Mesendoderm (in vitro differentiated cells): ENCODE results near the gene MLH3.
"Not testable (repeated sequence)": the region's sequence is repeated elsewhere in the genome, so short reads cannot be mapped to it uniquely, and the experiment has no call there.

Experiments used
- DNase-seq: peaks from one replicate; pipeline ENCODE4 v3.0.0; 2013
- H2AK5ac ChIP-seq: 2 replicates; pipeline ENCODE4 v1.6.1; 2013; ENCODE audit warnings: low read length, inconsistent platforms
- H2BK120ac ChIP-seq: 2 replicates; pipeline ENCODE4 v1.6.1; 2013; ENCODE audit warnings: low read depth, mild to moderate bottlenecking, low read length, moderate library complexity, mixed read lengths
- H2BK15ac ChIP-seq: replicated peaks from 2 replicates; pipeline ENCODE4 v1.6.1; 2013; ENCODE audit warnings: low read depth, mild to moderate bottlenecking, moderate library complexity
- H2BK5ac ChIP-seq: 2 replicates; pipeline ENCODE4 v1.6.1; 2013; ENCODE audit warnings: low read length, inconsistent platforms
- H3K18ac ChIP-seq: 2 replicates; pipeline ENCODE4 v1.6.1; 2013; ENCODE audit warnings: mild to moderate bottlenecking, low read length, mixed read lengths
- H3K23ac ChIP-seq: one replicate; pipeline ENCODE4 v1.6.1; 2013; ENCODE audit warnings: low read length
- H3K27ac ChIP-seq: 2 replicates; pipeline ENCODE4 v1.5.1; 2013; ENCODE audit warnings: low read depth, mild to moderate bottlenecking, inconsistent platforms, low read length, moderate library complexity
- H3K27me3 ChIP-seq: 2 replicates; pipeline ENCODE4 v1.6.1; 2013; ENCODE audit warnings: low read length, control low read depth, mild to moderate bottlenecking, inconsistent platforms; ENCODE audit not compliant: insufficient read depth, poor library complexity
- H3K36me3 ChIP-seq: 2 replicates; pipeline ENCODE4 v1.6.1; 2013; ENCODE audit warnings: low read length, inconsistent platforms; ENCODE audit not compliant: control insufficient read depth, insufficient read depth
- H3K4ac ChIP-seq: one replicate; pipeline ENCODE4 v1.6.1; 2013; ENCODE audit warnings: low read depth, mild to moderate bottlenecking, low read length, moderate library complexity
- H3K4me1 ChIP-seq: 2 replicates; pipeline ENCODE4 v1.6.1; 2013; ENCODE audit warnings: low read depth, low read length, inconsistent platforms; ENCODE audit not compliant: control insufficient read depth
- H3K4me2 ChIP-seq: 2 replicates; pipeline ENCODE4 v1.6.1; 2013; ENCODE audit warnings: low read length
- H3K4me3 ChIP-seq: 2 replicates; pipeline ENCODE4 v1.5.1; 2013; ENCODE audit warnings: mild to moderate bottlenecking, low read length
- H3K56ac ChIP-seq: one replicate; pipeline ENCODE4 v1.6.1; 2013; ENCODE audit warnings: low read length
- H3K79me1 ChIP-seq: 2 replicates; pipeline ENCODE4 v1.6.1; 2013; ENCODE audit warnings: low read length, inconsistent platforms
- H3K79me2 ChIP-seq: 2 replicates; pipeline ENCODE4 v1.6.1; 2013; ENCODE audit warnings: mild to moderate bottlenecking, low read length; ENCODE audit not compliant: control insufficient read depth, insufficient read depth
- H3K9ac ChIP-seq: 2 replicates; pipeline ENCODE4 v1.6.1; 2013; ENCODE audit warnings: low read length, inconsistent platforms
- H4K5ac ChIP-seq: one replicate; pipeline ENCODE4 v1.6.1; 2013; ENCODE audit warnings: low read length
- H4K8ac ChIP-seq: one replicate; pipeline ENCODE4 v1.6.1; 2013; ENCODE audit warnings: low read depth, mild to moderate bottlenecking, control low read depth, low read length, moderate library complexity
- WGBS: extraction: QIAGEN DNeasy Blood & Tissue Kit; methylation state at CpG from one replicate; pipeline ENCODE4 v1.1.7; 2013; ENCODE audit warnings: low lambda C conversion rate, missing lambda C conversion rate; ENCODE audit not compliant: insufficient coverage; ENCODE audit errors: extremely low coverage; 5-methylcytosine and 5-hydroxymethylcytosine counted together

MLH3 gene

GRCh38 chr14:75002392-75003249 lies 48.6 kb downstream of the MLH3 start, which contains the start of gene EIF2B2:
TSS of gene EIF2B2 (plus strand) at chr14:75002921. CDS start at chr14:75002991, 70 bp downstream.
- no peaks in the 10 kb centered on the region for H3K27me3 ChIP-seq
- H3K56ac ChIP-seq, result peak within 1 kb of the TSS; percentile 95
- peak within 1 kb of the TSS; percentile 97 for H3K4me3 ChIP-seq
- peaks cover 13% of the 10 kb centered on the region for H3K79me1 ChIP-seq
- no peak within 1 kb of the TSS for H3K18ac ChIP-seq
- H4K5ac ChIP-seq, result no peak within 1 kb of the TSS
- no peak within 1 kb of the TSS for H2BK120ac ChIP-seq
- H2BK5ac ChIP-seq, result no peak within 1 kb of the TSS
- H3K4me2 ChIP-seq, result peak within 1 kb of the TSS; percentile 92
- no peak within 1 kb of the TSS for H4K8ac ChIP-seq
- H3K9ac ChIP-seq, result peak within 1 kb of the TSS; percentile 95
- no peak within 1 kb of the TSS for H3K23ac ChIP-seq
- peak; percentile 99 for DNase-seq
- peaks cover 5% of the 10 kb centered on the region for H3K36me3 ChIP-seq
- no peaks in the 10 kb centered on the region for H3K4me1 ChIP-seq
- WGBS, result no CpG with 5 or more reads among the region's 66 CpGs
- H2BK15ac ChIP-seq, result no peak within 1 kb of the TSS
- H2AK5ac ChIP-seq, result no peak within 1 kb of the TSS
- peak within 1 kb of the TSS; percentile 18 for H3K27ac ChIP-seq
- no peak within 1 kb of the TSS for H3K4ac ChIP-seq
- peaks cover 17% of the 10 kb centered on the region for H3K79me2 ChIP-seq

GRCh38 chr14:75001899-75002298 lies 49.4 kb downstream of the MLH3 start:
- H3K18ac ChIP-seq, result no peak overlapping the region
- no peak overlapping the region for H3K23ac ChIP-seq
- no peak for DNase-seq
- H3K4me1 ChIP-seq, result no peaks in the 10 kb centered on the region
- H3K27me3 ChIP-seq, result no peaks in the 10 kb centered on the region
- peaks cover 4% of the 10 kb centered on the region for H3K36me3 ChIP-seq
- no peak overlapping the region for H3K27ac ChIP-seq
- no peak overlapping the region for H4K8ac ChIP-seq
- peaks cover 17% of the 10 kb centered on the region for H3K79me2 ChIP-seq
- H3K4ac ChIP-seq, result no peak overlapping the region
- H4K5ac ChIP-seq, result no peak overlapping the region
- H3K56ac ChIP-seq, result no peak overlapping the region
- no peak overlapping the region for H2BK120ac ChIP-seq
- WGBS, result no CpG with 5 or more reads among the region's 1 CpG
- H3K9ac ChIP-seq, result peak overlapping the region; percentile 55
- no peak overlapping the region for H3K4me3 ChIP-seq
- no peak overlapping the region for H2AK5ac ChIP-seq
- no peak overlapping the region for H2BK15ac ChIP-seq
- H2BK5ac ChIP-seq, result no peak overlapping the region
- H3K79me1 ChIP-seq, result peaks cover 13% of the 10 kb centered on the region
- peak overlapping the region; percentile 54 for H3K4me2 ChIP-seq

- Histone ChIP-seq H3K4me1 (no peaks in the 10 kb centered on the region), H3K27me3 (no peaks in the 10 kb centered on the region), H3K23ac (no peak overlapping the region), H3K27ac (no peak overlapping the region), H3K4me3 (no peak overlapping the region), H3K4me2 (no peak overlapping the region), H3K79me1 (peaks cover 11% of the 10 kb centered on the region), H2BK5ac (no peak overlapping the region), H4K5ac (no peak overlapping the region), H2BK120ac (no peak overlapping the region), H3K9ac (no peak overlapping the region), H4K8ac (no peak overlapping the region), H3K4ac (no peak overlapping the region), H2AK5ac (no peak overlapping the region), H2BK15ac (no peak overlapping the region), H3K36me3 (no peaks in the 10 kb centered on the region), H3K56ac (no peak overlapping the region), H3K79me2 (peaks cover 17% of the 10 kb centered on the region), H3K18ac (no peak overlapping the region)
- no CpG with 5 or more reads among the region's 2 CpGs for WGBS
- no peak for DNase-seq
These were observed 50.0 kb downstream of the MLH3 start for GRCh38 chr14:75001261-75001660.

- DNase-seq, H2AK5ac ChIP-seq, H3K18ac ChIP-seq, H3K4ac ChIP-seq, H3K4me2 ChIP-seq, H3K4me3 ChIP-seq, H3K36me3 ChIP-seq, H3K79me2 ChIP-seq, H4K5ac ChIP-seq, H3K56ac ChIP-seq, H3K9ac ChIP-seq, H3K23ac ChIP-seq, H4K8ac ChIP-seq, H3K27ac ChIP-seq, H3K4me1 ChIP-seq, H3K27me3 ChIP-seq, H2BK120ac ChIP-seq, H2BK5ac ChIP-seq, H2BK15ac ChIP-seq, H3K79me1 ChIP-seq: not testable (repeated sequence)
- WGBS, result no CpG with 5 or more reads among the region's 7 CpGs
These were observed 55.5 kb downstream of the MLH3 start for GRCh38 chr14:74995781-74996180.

GRCh38 chr14:74994182-74994581 lies 57.1 kb downstream of the MLH3 start:
- not testable (repeated sequence) for H3K23ac ChIP-seq, H3K4me1 ChIP-seq, H3K27ac ChIP-seq, H2AK5ac ChIP-seq, H3K4me3 ChIP-seq, H4K8ac ChIP-seq, H3K4me2 ChIP-seq, H3K27me3 ChIP-seq, H4K5ac ChIP-seq, H2BK120ac ChIP-seq, H3K18ac ChIP-seq, H2BK15ac ChIP-seq, H3K36me3 ChIP-seq, H3K4ac ChIP-seq, H3K79me2 ChIP-seq, H3K79me1 ChIP-seq, DNase-seq, H3K56ac ChIP-seq, H3K9ac ChIP-seq, H2BK5ac ChIP-seq
- no CpG with 5 or more reads among the region's 28 CpGs for WGBS
